ENCODE results near the gene PFAS.

PFAS gene

GRCh38 chr17:8312251-8312650 is 63.2 kb downstream of the PFAS start:
- H3K27ac ChIP-seq: no peak overlapping the region
- no peak for TF ChIP-seq CTCF (conservative IDR thresholded peaks at IDR 0.05)

GRCh38 chr17:8312726-8313600 is 63.9 kb downstream of the PFAS start:
- H3K27ac ChIP-seq: no peak overlapping the region
- TF ChIP-seq CTCF (conservative IDR thresholded peaks at IDR 0.05): no peak

GRCh38 chr17:8314797-8315763 is 66.0 kb downstream of the PFAS start:
- no peak overlapping the region for H3K27ac ChIP-seq
- TF ChIP-seq CTCF (conservative IDR thresholded peaks at IDR 0.05): no peak

- H3K27ac ChIP-seq: no peak overlapping the region
- TF ChIP-seq CTCF (conservative IDR thresholded peaks at IDR 0.05): no peak
These were observed 66.7 kb downstream of the PFAS start for GRCh38 chr17:8315764-8316217.

GRCh38 chr17:8318010-8318935 is 69.2 kb downstream of the PFAS start:
- H3K27ac ChIP-seq: no peak overlapping the region
- no peak for TF ChIP-seq CTCF (conservative IDR thresholded peaks at IDR 0.05)
